NAMALWA (cell line): Measurements from ENCODE around the gene HMGB3.
"Not testable (repeated sequence)": the region's sequence is repeated elsewhere in the genome, so short reads cannot be mapped to it uniquely, and the experiment has no call there.

Experiments
- DNase-seq: peaks from one replicate; pipeline ENCODE4 v3.0.0-alpha.2; 2015; ENCODE audit warnings: low spot score

Gene HMGB3

DNA sequence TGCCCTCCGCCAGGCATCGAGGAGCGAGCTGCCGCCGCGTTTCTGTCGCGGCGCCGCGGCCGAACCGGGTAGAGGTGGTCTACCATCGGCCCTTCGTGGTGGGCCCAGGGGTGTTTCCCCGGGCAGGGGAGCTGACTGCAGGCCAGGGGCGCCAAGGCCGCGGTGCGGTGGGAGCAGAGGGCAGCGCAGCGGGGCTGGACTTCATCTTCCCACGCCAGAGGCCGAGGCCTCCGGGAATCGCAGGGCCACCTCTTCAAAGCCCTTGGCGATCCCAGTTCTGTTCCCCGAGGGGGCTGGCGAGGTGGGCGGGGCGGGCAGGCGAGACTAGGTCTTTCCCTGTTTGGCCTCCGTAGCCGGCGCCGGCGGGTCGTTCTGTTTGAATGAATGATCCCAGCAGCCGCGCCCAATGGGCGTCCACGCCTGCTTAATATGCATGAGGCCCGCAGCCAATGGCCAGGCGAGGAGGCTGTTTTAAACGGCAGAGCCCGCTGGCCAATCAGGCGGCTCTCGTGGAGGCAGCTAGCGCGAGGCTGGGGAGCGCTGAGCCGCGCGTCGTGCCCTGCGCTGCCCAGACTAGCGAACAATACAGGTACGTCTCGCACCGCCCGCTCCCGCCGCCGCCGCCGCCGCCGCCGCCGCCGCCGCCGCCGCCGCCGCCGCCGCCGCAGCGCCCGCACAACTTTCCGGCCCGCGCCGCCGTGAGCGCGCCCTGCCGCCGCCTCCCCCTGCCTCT is at the start of gene HMGB3:
HMGB3 (plus strand) TSS at position 548 of the 733 bp plus-strand sequence. CDS start 2,265 bp downstream, outside the sequence.
- peak; percentile 92 for DNase-seq

DNA sequence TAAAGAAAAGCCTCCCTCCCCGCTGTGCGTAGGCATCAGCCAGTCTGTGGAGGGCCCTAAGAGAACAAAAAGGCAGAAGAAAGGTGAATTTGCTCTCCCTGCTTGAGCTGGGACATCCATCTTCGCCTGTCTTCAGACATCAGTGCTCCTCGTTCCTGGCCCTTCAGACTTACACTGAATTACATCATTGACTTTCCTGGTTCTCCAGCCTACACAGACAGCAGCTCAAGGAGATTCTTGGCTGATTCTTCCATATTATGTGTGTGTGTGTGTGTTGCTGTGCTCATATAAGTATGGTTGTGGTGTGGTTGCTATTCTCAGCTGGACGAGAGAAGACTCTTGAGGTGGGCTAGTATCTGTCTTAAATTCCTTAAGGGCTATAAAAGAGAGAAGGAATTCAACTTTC is 49.2 kb upstream of the HMGB3 start:
- DNase-seq, result no peak

DNA sequence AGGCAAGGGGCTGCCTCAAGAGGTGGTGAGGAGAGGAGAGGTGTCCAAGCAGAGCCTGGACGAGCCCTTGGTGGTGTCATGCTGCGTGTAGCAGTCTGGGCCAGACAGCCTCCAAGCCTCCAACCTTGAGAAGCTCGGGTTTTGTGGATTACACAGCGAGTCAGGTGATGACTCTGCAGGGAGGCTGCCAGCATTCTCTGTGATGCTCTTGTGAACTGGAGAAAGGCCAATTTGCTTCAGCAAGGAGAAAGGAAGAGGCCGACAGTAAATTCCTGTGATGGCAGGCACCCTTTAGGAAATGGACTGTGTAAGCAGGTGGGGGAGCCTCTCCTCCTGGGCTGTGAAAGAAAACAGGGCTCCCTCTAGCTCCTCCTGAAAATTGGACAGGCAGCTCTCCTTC is 48.7 kb upstream of the HMGB3 start:
- no peak for DNase-seq

DNA sequence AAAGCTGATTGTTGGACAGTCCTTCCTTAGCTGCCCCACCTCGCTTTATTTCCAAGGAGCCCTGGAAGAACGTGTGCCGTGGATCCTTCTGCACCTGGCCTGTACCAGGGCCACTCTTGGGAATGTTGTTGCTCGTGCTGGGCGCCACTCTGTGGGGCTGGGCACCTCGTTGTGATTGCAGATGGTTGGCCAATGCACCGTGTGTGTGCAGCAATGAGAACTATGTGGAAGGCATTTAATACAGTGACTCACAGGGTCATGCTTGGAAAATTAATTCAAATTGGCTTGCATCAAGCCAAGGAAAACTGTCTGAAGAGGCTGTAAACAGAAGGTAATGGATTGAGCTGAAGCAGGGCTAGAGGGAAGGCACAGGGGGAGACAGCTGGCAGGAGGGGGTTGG is 47.7 kb upstream of the HMGB3 start:
- DNase-seq, result no peak

DNA sequence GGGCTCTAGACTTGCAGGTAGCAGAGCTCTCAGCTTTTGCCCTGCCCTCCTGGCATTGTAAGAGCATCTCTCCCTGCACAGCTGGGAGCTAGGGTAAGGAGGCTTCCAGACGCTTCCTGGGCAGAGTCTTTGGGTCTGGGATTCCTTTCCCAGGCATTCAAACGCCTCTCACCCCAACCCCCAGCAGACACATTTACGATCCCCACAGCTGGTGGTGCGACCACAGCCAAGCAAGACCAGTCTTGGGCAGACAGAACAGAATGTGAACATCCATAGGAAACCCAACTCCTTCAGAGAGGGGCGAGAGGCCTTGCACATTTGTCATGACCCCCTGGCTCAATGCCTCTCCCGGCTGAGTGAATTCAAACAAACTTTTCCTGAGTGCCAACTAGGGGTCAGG is 46.6 kb upstream of the HMGB3 start:
- DNase-seq, result no peak

DNA sequence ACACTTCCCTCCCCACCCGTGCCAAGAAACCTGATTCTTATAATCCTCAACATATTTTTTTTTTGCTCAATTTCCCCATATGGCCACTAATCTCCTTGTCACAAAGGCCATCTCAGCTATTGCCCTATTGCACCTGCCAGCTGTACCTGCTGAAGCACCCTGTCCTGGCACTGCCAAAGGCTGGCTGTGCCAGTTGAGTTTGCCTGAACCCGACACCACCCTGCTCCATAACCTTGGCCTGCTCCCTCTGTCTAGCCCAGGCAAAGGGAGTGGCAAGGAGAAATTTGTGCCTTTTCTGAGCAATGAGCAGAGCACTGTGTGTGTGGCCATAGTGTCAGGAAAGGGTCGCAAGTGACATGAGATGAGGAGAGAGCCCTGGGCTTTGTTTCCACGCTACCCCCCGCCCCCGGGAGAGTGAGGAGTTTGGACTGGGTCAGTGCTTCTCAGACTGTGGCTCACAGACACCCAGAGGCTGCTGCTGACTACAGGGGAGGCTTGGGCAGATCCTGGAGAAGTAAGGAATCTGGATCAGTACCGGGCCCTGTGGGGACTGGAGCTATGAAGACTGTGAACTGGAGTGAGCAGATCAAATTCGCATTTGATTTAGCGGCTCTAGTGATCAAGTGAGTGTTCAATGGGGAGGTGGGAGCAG is 42.2 kb upstream of the HMGB3 start:
- no peak for DNase-seq

DNA sequence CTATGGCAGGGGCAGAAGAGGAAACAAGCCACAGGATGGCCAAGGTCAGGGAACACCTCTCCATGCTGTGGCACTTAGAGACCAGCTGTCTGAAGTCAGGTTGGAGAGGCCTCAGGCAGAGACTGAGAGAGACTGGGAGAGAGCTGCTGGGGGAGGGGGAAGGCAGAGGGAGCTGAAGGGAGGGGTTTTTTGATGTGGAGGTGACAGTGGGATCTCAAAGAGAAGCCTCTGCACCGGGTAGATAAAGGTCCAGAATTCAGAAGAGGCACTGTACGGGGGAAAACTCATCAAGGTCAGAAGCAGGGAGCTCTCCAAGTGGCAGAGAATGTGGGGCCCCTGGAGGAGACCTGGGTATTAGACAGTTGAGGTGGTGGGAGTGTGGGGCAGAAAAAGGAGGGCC is 41.6 kb upstream of the HMGB3 start:
- no peak for DNase-seq

DNA sequence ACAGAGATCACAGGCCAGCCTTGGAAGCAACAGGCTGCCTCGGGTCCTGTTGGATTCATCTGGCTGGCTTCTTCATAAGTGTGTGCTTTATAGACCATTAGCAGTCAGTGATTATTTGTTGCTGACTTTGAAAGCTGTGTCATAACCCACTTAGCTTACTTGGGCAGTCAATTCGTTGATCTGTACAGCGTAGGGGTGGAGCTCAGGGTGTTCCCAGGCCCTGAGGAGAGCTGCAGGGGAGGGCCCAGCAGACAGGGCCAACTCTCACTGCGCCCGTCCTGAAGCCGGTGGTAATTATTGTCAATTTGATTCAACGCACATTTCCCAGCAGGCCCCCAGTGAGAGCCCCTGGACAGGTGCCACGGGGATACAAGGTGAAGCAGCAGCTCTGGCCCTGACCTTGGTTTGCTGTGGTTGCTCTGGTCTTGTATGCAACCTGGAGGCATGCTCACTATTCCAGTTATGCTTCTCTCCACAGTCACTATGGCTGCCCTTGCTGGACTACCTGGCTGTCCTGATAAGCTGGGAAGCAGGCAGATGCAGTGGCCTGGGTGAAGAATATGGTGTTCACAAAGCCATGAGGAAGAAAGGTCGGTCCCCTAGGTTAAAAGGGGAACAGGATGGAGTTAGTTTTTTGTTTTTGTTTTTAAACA is 40.1 kb upstream of the HMGB3 start:
- DNase-seq, result no peak

DNA sequence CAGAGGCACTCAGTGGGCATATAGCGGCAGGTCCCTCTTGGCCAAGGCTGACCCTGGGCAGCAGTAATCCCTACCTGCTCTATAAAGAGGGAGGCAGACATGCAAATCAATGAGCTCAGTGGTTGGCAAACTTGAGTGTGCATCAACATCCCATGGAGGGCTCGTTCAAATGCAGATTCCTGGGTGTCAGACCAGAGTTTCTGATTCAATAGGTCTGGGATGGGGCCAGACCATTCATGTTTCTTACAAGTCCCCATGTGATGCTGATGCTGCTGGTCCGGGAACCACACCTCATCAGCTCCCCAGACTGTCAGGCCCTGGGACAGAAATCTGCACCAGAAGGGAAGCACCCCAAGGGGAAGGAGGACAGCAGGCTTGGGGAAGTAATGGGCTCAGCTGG is 38.9 kb upstream of the HMGB3 start:
- DNase-seq, result no peak

DNA sequence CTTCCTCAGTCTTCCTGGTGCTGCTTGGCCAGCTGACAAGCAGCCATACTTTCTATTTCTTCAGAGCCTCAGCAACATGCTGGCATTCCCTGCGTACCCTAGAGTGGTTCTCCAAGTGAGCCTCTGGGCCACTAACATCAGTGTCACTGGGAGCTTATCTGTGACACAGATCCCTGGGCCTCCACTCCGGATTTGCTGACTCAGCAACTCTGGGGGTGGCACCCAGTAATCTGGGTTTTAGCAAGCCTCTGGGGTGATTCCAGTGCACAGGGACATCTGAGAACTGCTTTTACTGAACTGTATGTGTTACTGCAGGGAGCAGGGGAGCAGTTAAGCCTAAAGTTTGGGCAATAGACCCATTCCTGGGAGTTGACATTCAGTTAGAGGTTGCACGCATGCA is 28.2 kb upstream of the HMGB3 start:
- DNase-seq, result no peak

DNA sequence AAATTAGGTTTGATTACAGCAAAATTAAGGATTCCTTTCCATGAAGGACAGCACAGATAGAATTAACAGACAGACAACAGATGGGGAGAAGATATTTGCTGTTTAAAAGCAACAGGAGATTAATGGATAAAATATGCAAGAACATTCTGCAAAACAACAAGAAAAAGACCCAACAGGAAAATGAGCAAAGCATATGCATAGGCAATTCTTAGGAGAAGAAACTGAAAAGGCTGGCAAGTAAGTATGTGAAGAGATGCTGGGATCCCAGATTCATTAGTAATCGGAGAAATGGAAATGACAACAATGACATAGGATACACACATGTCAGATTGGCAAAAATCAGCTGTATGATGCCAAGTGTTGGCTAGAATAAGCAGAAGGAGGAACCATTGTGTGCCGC is 27.5 kb upstream of the HMGB3 start:
- no peak for DNase-seq

DNA sequence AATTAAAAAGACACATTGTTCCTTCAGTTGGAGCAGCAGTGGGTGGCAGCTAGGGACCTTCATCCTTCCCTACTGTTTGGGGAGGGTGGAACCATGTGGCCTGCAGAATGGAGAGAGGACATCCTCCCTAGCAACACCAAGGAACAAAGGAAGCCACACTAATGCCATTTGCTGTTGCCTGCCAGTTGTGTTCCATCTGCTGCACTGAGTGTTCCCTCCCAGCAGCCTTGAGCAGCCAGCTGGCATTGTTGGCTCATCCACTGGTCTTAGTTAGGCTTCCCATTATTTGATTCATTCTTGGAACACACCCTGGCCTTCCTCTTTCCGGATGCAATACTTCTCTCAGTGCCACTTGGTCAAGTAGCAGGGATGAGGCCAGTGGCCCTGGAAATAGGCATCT is 25.0 kb upstream of the HMGB3 start:
- no peak for DNase-seq

DNA sequence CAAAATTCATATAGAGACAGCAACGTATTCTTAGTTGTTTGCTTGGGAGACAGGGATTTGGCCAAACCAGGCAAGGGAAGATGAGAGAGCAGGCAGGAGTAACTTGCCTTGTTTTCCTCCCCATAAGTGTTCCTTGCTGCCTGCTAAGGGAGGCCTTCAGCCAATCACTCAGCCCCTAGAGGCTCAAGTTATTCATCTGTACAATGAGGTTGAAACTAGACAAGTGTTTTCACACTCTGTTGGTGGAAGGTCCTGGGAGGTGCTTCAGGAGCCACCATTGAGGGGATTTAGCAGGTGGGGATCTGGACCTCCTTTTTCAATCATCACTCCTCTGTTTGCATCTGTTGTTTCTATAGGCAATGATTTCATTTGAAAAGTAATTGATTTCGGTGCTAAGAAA is 23.6 kb upstream of the HMGB3 start:
- DNase-seq, result no peak

DNA sequence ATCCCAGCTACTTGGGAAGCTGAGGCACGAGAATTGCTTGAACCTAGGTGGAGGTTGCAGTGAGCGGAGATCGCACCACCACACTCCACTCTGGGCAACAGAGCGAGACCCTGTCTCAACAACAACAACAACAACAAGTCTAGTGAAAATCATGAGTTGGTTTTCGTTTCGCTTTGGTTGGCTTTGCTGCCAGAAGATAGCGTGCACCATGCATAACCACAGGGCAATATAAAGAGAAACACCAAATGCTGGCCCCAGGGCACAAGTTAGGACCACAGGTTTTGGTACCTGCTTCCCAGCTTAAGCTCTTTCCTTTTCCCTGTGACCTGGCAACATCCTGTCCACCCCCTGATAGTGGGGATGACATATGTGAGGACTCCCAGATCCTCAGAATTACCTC is 21.5 kb upstream of the HMGB3 start:
- DNase-seq, result no peak

DNA sequence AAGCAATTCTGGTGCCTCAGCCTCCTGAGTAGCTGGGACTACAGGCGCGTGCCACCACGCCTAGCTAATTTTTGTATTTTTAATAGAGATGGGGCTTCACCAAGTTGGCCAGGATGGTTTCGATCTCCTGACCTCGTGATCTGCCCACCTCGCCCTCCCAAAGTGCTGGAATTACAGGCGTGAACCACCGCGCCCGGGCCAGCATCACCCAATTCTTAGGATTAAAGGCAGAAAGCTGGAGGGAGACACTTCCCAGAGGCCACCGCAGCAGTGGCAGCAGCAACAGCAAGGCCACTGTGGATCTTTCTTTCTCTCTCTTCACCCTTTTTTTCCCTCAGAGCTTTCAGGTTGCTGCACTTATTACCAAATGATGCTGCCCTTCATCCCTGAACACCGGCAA is 18.7 kb upstream of the HMGB3 start:
- DNase-seq, result not testable (repeated sequence)

DNA sequence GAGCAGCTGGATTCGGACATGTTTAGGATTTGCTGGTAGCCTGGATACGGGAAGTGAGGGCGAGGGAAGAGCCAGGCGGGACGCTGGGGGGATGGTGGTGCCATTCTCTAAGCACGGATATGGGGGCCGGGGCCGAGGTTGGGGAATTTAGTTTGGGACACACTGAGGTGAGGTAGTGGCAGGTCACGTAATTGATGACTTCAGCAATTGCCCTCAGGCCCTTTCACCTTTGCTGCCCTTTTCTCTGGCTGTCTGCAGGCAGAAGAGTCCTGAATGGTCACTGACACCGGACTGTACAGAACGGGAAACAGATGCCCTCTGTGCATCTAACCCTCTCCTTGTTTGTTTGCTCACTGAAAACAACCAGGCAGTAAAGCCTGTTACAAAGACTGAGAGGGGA is 16.9 kb upstream of the HMGB3 start:
- DNase-seq, result no peak

DNA sequence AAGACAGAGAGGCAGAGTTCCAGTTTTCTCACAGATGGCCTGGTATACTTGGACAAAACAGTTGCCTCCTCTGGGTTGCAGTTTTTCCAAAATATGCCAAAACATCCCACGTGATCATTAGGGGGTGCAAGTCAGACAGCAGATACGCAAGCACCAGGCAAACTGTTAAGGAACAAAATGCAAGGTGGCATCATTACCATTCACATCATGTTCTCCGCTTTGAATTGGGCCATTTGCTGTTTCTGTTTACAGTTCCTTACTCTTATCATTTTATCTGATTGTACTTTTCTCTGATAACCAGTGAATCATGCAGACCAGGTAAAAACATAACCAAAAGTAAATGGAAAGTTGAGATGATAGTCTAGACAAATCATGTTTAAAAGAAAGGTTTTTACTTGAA is 16.4 kb upstream of the HMGB3 start:
- no peak for DNase-seq

DNA sequence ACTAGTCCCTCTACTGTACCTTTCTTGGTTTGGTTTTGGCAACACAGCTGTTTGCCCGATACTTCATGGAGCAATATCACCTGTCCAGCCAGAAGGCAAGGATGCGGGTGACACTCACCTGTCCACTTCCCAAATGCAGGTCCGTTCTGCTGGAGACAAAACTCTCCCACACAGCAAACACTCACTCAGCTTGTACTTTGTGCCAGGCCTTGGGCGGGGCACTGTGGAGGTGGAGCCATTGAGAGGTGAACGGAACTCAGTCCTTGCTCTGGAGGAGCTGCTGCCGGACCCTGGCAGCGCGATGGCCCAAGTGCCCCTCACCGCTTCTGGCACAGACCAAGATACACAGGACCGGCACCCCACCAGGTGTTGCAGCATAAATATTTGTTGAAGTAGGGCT is 15.3 kb upstream of the HMGB3 start:
- DNase-seq, result no peak

DNA sequence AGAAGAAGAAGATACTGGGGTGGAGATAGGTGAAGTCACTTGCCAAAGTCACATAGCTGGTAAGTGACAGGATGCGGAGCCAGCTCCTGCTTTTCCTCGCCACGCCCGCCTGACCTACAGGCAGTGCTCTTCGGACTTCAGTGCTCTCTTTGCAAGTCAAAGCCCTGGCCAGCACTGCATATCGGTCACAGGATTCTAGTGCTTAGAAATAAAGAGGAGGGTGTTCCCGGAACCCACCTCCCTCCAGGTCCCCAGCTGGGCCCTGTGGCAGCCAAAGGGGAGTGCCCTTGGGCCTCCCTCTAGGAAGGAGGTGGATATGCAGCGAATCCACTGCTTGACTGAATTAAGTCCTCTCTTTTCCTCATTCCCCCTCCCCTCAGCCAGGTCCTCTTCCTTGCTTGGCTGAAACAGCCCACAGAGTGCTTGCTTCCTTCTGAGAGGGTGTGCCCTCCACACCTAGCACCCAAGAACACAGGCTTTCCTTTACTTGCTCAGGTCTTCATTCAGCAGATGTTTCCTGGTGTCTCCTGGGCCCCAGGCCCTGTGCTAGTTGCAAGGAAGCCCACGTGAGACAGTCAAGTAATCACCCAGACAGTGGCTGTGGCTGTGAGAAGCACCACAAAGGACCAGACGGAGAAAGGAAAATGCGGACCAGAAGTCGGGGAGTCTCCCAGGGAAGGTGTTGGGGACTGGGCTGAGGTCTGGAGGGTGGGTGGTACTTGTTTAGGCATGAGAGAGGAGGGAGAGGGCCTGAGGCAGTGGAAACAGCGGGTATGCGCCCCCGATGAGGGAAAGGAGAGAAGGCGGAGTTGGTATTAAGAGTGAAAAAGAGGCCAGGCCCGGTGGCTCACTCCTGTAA is 14.0 kb upstream of the HMGB3 start:
- DNase-seq, result no peak

DNA sequence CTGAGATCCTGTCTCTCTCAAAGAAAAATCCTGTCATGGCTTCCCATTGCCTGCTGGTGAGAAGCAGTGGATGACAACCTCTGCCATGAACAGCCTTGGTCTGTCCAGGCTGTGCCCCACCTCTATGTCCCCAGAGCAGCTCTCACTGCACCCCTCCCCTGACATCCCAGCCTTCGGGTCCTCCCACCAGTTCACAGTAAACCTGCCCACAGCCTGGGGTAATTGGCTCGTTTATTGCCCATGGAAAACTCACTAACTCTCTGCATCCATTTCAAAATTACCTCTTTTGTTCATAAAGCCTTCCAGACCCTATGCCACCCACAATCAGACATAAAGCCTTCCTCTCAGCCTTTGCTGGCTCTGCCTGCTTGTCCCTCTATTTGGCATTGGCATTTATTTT is 10.7 kb upstream of the HMGB3 start:
- no peak for DNase-seq

DNA sequence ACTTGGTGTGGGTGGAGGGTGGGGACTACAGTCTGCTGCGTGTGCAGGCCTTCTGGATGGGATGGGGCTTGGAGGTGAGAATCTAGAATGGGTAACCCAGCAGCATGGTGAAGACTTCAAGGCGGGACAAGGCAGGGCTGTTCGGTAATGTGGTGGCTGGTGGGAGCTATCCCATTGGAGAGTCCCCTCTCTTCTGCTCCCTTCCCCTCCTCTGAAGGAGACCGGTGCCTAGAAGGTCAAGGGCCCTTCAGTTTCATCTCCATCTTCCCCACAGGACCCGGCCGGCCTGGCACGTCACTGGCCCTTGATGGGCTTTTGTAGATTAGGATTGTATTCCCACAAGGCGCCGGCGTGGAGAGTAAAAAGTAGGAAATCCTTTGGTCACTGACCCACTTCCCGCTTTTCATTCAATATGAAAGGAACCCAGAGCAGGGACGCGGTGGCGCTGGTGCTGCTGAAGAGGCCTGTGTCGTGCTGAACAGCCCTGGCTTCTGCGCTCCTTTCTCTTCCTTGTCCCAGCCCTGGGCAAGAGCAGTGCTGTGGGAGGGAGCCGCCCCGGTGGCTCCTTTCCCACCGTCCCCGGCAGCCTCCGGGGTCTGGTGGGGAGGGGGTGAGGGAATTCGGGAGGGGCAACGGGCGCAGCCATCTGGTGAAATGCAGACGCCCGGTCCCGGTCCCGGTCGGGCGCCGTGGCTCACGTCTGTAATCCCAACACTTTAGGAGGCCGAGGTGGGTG is 7.3 kb upstream of the HMGB3 start:
- no peak for DNase-seq
